ENCODE results near the gene CYYR1. TPM values are rescaled to one million over a fixed set of nuclear protein-coding genes. Genes with fewer than 3 reads are reported as not detected.

CYYR1 gene
- total and polyA plus RNA-seq, 2 donors (not counting 3 experiments of a cell fraction or from before 2014, with no cell fraction given): 13.2 to 25.7 TPM

DNA sequence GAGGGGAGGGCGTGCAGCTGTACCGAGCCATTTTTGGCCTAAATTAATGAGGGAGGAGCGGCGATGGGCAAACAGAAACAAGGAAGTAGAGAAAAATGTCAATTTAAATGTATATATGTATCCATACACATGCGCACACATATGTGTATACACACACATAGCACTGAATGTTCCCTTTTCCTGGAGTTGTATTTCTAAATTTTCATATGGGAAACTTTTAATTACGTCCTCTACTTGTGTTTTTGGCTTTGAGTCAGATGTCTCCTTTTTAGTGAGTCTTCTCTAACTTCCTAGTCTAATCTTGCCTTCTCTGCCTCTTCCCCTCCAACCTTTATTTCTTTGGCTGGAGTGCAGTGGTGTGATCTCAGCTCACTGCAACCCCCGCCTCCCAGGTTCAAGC is 15.4 kb upstream of the CYYR1 start:
- Histone ChIP-seq H3K9me1 (replicated peaks; ENCODE audit: control insufficient read depth, extremely low read depth, insufficient read depth, low read length) (no peaks in the 10 kb centered on the region), H3K4me3 (replicated peaks in 1 of 3; ENCODE audit: insufficient read depth in 1 of 3, low read depth in 1 of 3, low read length in 3 of 3) (no peak overlapping the region), H3K27ac (ENCODE audit: insufficient read depth, low read depth, low read length) (no peak overlapping the region), H3K9ac (replicated peaks; ENCODE audit: extremely low read depth, insufficient read depth, low read length) (no peak overlapping the region), H3K4me1 (ENCODE audit: control insufficient read depth, extremely low read depth, insufficient read depth, low read length) (peaks cover 12% of the 10 kb centered on the region), H3K4me2 (ENCODE audit: insufficient read depth, low read length) (peak overlapping the region; percentile 68), H4K20me1 (replicated peaks; ENCODE audit: control insufficient read depth, extremely low read depth, insufficient read depth, low read length) (no peaks in the 10 kb centered on the region), H2AFZ (ENCODE audit: low read depth, low read length) (no peak overlapping the region), H3K27me3 (ENCODE audit: control insufficient read depth in 2 of 2, insufficient read depth in 2 of 2, low read length in 2 of 2) (no peaks in the 10 kb centered on the region), H3K36me3 (ENCODE audit: control insufficient read depth in 2 of 2, extremely low read depth in 1 of 2, insufficient read depth in 2 of 2, low read length in 2 of 2) (no peaks in the 10 kb centered on the region), H3K79me2 (ENCODE audit: control insufficient read depth, insufficient read depth, low read length) (no peaks in the 10 kb centered on the region), H3K9me3 (replicated peaks; ENCODE audit: control insufficient read depth, insufficient read depth, low read length) (no peaks in the 10 kb centered on the region)
- no TSS peak for BruUV-seq (replicated peaks)
- no peak for DNase-seq (ENCODE audit: low read depth, low spot score)
- TF ChIP-seq CTCF (IDR thresholded peaks at IDR 0.05; ENCODE audit: extremely low read depth in 1 of 2, insufficient read depth in 1 of 2, low read depth in 1 of 2, low read length in 2 of 2): no peak
- no peak for TF ChIP-seq POLR2A (IDR thresholded peaks at IDR 0.05; ENCODE audit: low read depth, low read length)
- TF ChIP-seq FOS (IDR thresholded peaks at IDR 0.05; ENCODE audit: borderline replicate concordance, insufficient read depth, low read length): no peak
- TF ChIP-seq, protein P1, sequence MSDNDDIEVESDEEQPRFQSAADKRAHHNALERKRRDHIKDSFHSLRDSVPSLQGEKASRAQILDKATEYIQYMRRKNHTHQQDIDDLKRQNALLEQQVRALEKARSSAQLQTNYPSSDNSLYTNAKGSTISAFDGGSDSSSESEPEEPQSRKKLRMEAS (IDR thresholded peaks at IDR 0.05; ENCODE audit: insufficient read depth, insufficient read length): no peak
- TF ChIP-seq EZH2 (IDR thresholded peaks at IDR 0.05; ENCODE audit: borderline replicate concordance, low read depth, low read length, severe bottlenecking): no peak
- no peak for TF ChIP-seq GATA2 (IDR thresholded peaks at IDR 0.05; ENCODE audit: insufficient read depth, insufficient read length, low read depth, low read length)
- TF ChIP-seq JUN (IDR thresholded peaks at IDR 0.05; ENCODE audit: borderline replicate concordance, insufficient read depth, insufficient read length, low read depth): no peak
- no peak for TF ChIP-seq POLR2AphosphoS5 (IDR thresholded peaks at IDR 0.05; ENCODE audit: insufficient read depth, low read depth, low read length)
- no peak for TF ChIP-seq MYC (IDR thresholded peaks at IDR 0.05; ENCODE audit: low read depth, low read length)
- dilution Hi-C loops (cut with MboI; ENCODE audit: extremely low pct_ligation_motif_present, low sequenced_read_pairs) (no loop called here), intact Hi-C loops (cut with micrococcal nuclease) (no loop called here)
- POLR2A ChIA-PET: no interaction called here
- no peak for FAIRE-seq
- CTCF ChIA-PET: interaction anchor here (0.9 to 1.6 kb wide), 3 partner anchors 9 to 128 kb away, joined by 4 to 12 read pairs (median 8); no protein-coding TSS in a partner anchor

Measured in endothelial cell of umbilical vein (primary cell).